Measurements from ENCODE around the gene NECAB2. TPM values are rescaled to one million over a fixed set of nuclear protein-coding genes. Genes with fewer than 3 reads are reported as not detected.
A peak's percentile ranks its signal among the peaks of the same experiment; 100 is the strongest.

NECAB2 gene
- total RNA-seq, 1 donor = 0.72 TPM

- H4K20me1 ChIP-seq (ENCODE audit: insufficient read depth, low read length) = no peaks in the 10 kb centered on the region
- no peak overlapping the region for H2AFZ ChIP-seq (ENCODE audit: low read length)
- H3K9me3 ChIP-seq (ENCODE audit: low read depth, low read length) = no peaks in the 10 kb centered on the region
- H3K4me2 ChIP-seq (ENCODE audit: insufficient read depth, low read length) = no peak overlapping the region
- H3K79me2 ChIP-seq (ENCODE audit: insufficient read depth, low read length) = no peaks in the 10 kb centered on the region
- no peaks in the 10 kb centered on the region for H3K36me3 ChIP-seq (ENCODE audit: insufficient read depth, low read length)
- H3K4me1 ChIP-seq (ENCODE audit: insufficient read depth, low read length) = no peaks in the 10 kb centered on the region
- no peak overlapping the region for H3K4me3 ChIP-seq (ENCODE audit: insufficient read depth, low read length)
- no peak overlapping the region for H3K27ac ChIP-seq (ENCODE audit: low read depth, low read length)
- peaks cover 7% of the 10 kb centered on the region for H3K27me3 ChIP-seq (ENCODE audit: insufficient read depth, low read length)
- peak; percentile 87 for DNase-seq (ENCODE audit: insufficient read length, low spot score, missing footprints)
- no peak for TF ChIP-seq CTCF (IDR thresholded peaks at IDR 0.05; ENCODE audit: extremely low read depth, low read depth, low read length)
Measured at GRCh38 chr16:83971165-83972130, 3.4 kb downstream of the NECAB2 start.

GRCh38 chr16:83972256-83973008 is 4.4 kb downstream of the NECAB2 start:
- Histone ChIP-seq H3K9me3 (ENCODE audit: low read depth, low read length) (no peaks in the 10 kb centered on the region), H3K4me3 (ENCODE audit: insufficient read depth, low read length) (no peak overlapping the region), H3K27me3 (ENCODE audit: insufficient read depth, low read length) (peaks cover 9% of the 10 kb centered on the region), H3K79me2 (ENCODE audit: insufficient read depth, low read length) (no peaks in the 10 kb centered on the region), H2AFZ (ENCODE audit: low read length) (no peak overlapping the region), H4K20me1 (ENCODE audit: insufficient read depth, low read length) (no peaks in the 10 kb centered on the region), H3K4me2 (ENCODE audit: insufficient read depth, low read length) (no peak overlapping the region), H3K27ac (ENCODE audit: low read depth, low read length) (no peak overlapping the region), H3K4me1 (ENCODE audit: insufficient read depth, low read length) (no peaks in the 10 kb centered on the region), H3K36me3 (ENCODE audit: insufficient read depth, low read length) (no peaks in the 10 kb centered on the region)
- no peak for TF ChIP-seq CTCF (IDR thresholded peaks at IDR 0.05; ENCODE audit: extremely low read depth, low read depth, low read length)
- peak; percentile 85 for DNase-seq (ENCODE audit: insufficient read length, low spot score, missing footprints)

- Histone ChIP-seq H2AFZ (ENCODE audit: low read length) (no peak overlapping the region), H4K20me1 (ENCODE audit: insufficient read depth, low read length) (no peaks in the 10 kb centered on the region), H3K4me3 (ENCODE audit: insufficient read depth, low read length) (no peak overlapping the region), H3K36me3 (ENCODE audit: insufficient read depth, low read length) (no peaks in the 10 kb centered on the region), H3K27ac (ENCODE audit: low read depth, low read length) (no peak overlapping the region), H3K4me2 (ENCODE audit: insufficient read depth, low read length) (no peak overlapping the region), H3K79me2 (ENCODE audit: insufficient read depth, low read length) (no peaks in the 10 kb centered on the region), H3K9me3 (ENCODE audit: low read depth, low read length) (no peaks in the 10 kb centered on the region), H3K27me3 (ENCODE audit: insufficient read depth, low read length) (peaks cover 9% of the 10 kb centered on the region), H3K4me1 (ENCODE audit: insufficient read depth, low read length) (no peaks in the 10 kb centered on the region)
- peak; percentile 77 for DNase-seq (ENCODE audit: insufficient read length, low spot score, missing footprints)
- no peak for TF ChIP-seq CTCF (IDR thresholded peaks at IDR 0.05; ENCODE audit: extremely low read depth, low read depth, low read length)
Measured at GRCh38 chr16:83973077-83973476, 5.0 kb downstream of the NECAB2 start.

All from osteoblast (primary cell).